Measurements from ENCODE around the gene HSFX3. TPM values are rescaled to one million over a fixed set of nuclear protein-coding genes. Genes with fewer than 3 reads are reported as not detected.
"Not testable (repeated sequence)": the region's sequence is repeated elsewhere in the genome, so short reads cannot be mapped to it uniquely, and the experiment has no call there.

HSFX3 gene, protein sequence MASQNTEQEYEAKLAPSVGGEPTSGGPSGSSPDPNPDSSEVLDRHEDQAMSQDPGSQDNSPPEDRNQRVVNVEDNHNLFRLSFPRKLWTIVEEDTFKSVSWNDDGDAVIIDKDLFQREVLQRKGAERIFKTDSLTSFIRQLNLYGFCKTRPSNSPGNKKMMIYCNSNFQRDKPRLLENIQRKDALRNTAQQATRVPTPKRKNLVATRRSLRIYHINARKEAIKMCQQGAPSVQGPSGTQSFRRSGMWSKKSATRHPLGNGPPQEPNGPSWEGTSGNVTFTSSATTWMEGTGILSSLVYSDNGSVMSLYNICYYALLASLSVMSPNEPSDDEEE
- total RNA-seq: not detected

DNA sequence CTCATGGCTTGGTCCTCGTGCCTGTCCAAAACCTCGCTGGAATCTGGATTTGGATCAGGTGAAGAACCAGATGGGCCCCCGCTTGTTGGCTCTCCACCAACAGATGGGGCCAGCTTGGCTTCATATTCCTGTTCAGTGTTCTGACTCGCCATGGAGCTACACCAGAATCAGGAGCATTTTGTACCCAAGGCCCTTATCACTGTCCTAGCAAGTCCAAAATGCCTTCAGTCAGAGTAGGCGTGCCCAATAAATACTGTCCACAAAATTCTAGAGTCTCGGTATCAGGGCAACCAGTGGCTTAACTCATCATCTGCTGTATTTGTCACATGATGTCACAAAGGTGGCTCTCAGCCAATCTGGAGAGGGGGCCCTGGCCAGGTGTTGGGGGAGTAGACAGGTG lies at the start of gene HSFX3:
TSS of gene HSFX3 (minus strand) at position 224 of the 400 bp plus-strand sequence. CDS start at position 152, 72 bp downstream.
- H3K4me1 ChIP-seq; H3K4me3 ChIP-seq; DNase-seq; intact Hi-C loops (cut with DNase I); H3K9me3 ChIP-seq; H3K27me3 ChIP-seq; H3K36me3 ChIP-seq; H3K27ac ChIP-seq: not testable (repeated sequence)
- no CpG with 5 or more reads among the region's 6 CpGs for WGBS, 2 donors

DNA sequence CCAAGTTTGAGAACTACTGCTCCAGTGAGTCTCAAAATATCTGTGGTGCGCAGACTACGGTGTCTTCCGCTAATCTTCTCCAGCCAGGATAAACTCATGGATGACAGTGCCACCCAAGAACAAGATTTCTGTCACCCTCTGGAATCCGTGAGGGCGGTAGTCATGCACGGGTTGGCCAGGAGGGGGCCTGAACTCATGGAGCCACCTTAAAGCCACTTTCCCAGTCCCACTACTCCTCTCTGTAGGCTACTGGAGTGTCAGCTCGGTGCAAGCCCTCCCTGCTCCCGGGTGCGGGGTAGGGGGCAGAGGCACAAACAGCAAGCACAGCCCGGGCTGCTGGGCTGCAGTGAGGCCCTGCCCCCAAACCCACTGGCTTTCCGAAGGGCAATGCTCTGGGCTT lies 48.9 kb upstream of the HSFX3 start:
- WGBS, 2 donors: no CpG with 5 or more reads among the region's 11 CpGs
- H3K4me1 ChIP-seq; H3K27ac ChIP-seq; H3K9me3 ChIP-seq; H3K27me3 ChIP-seq; H3K36me3 ChIP-seq; DNase-seq; H3K4me3 ChIP-seq; intact Hi-C loops (cut with DNase I): not testable (repeated sequence)

DNA sequence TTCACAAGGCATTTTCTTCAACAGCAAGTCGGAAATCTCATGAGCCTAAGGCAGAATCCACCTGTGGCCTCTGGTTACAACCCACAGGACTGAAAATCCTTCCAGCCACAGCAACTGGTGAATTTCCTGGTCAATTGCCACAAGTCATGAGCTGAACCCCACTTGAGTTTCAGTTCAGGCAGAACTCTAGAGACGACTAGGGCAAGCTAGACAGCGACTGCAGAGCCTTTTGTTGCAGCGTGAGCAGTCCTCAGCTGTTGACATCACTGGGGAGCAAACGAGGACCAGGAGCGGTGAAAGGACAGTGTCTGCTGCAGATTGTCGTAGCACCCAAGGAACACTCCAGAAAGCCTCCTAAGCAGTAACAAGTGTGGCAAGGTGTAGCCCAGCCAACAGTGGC lies 46.2 kb upstream of the HSFX3 start:
- H3K4me1 ChIP-seq; H3K9me3 ChIP-seq; DNase-seq; H3K4me3 ChIP-seq; H3K36me3 ChIP-seq; intact Hi-C loops (cut with DNase I); H3K27ac ChIP-seq; H3K27me3 ChIP-seq: not testable (repeated sequence)
- no CpG with 5 or more reads among the region's 7 CpGs for WGBS, 2 donors

DNA sequence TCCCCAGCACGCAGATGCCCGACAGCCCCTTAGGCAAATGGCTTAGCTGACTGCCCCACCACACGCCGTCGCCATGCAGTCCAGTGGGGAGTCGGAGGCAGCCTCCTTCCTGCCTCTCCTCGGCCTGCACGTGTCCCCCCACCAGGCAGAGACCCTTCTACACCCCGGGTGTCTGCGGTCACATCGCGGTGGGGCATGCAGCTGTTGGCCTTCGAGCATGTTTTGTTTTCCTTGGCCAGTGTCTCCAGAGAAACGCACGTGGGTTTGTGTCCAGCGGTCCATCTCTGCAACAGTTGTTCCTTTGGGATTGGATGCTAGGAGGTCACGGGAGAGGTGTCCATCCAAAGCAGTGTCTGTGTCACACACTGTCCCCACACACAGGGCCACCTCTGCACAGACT lies 45.5 kb upstream of the HSFX3 start, which contains the start of gene HSFX2:
TSS of gene HSFX2 (minus strand) at position 101 of the 400 bp plus-strand sequence. CDS start 614 bp downstream, outside the sequence.
- H3K4me1 ChIP-seq; DNase-seq; intact Hi-C loops (cut with DNase I); H3K36me3 ChIP-seq; H3K9me3 ChIP-seq; H3K4me3 ChIP-seq; H3K27ac ChIP-seq; H3K27me3 ChIP-seq: not testable (repeated sequence)
- WGBS, 2 donors: no CpG with 5 or more reads among the region's 17 CpGs

DNA sequence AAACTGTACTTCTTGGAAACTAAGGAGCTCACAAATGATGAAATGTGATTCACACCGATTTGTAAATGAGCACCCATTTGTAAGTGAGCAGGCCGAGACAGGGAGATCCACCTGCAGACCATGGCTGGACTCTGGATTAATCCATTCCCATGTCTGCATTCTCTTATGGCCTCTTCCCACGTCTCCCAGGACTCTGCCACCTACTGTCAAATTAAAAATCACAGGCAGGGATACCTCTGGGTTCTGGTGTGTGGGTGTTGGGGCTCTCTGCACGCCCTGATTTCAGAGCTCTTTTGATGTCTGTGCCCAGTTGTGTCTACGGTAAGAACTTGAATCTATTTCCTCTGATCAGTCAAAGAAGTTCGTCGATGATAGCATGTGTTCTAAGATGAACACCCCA lies 41.3 kb upstream of the HSFX3 start:
- H3K36me3 ChIP-seq; H3K27me3 ChIP-seq; H3K4me3 ChIP-seq; intact Hi-C loops (cut with DNase I); DNase-seq; H3K27ac ChIP-seq; H3K9me3 ChIP-seq; H3K4me1 ChIP-seq: not testable (repeated sequence)
- no CpG with 5 or more reads among the region's 7 CpGs for WGBS, 2 donors

DNA sequence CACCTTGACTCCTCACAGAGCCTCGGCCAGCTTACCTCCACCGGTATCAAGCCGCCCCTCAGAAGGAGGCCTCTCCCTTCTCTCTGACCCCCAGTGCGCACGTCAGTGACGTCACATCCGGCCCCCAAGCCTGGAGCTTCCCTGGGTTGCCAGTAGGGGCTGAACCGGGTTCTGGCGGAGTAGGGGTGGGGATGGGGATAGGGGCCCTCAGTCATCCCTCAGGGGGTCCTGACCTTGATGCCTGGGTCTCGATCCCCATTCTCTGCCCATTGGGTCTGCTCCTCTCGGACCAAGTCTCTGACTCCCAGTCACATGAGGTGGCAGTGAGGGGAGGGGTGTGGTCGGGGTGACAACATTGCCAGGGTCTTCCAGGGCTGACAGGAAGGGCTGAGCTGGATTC lies 37.6 kb upstream of the HSFX3 start, which contains the start of gene MAGEA9B:
TSS of gene MAGEA9B (minus strand) at position 101 of the 400 bp plus-strand sequence. CDS start 4,280 bp downstream, outside the sequence.
- H3K27me3 ChIP-seq; H3K4me3 ChIP-seq; H3K27ac ChIP-seq; DNase-seq; H3K4me1 ChIP-seq; H3K9me3 ChIP-seq; H3K36me3 ChIP-seq; intact Hi-C loops (cut with DNase I): not testable (repeated sequence)
- no CpG with 5 or more reads among the region's 12 CpGs for WGBS, 2 donors

DNA sequence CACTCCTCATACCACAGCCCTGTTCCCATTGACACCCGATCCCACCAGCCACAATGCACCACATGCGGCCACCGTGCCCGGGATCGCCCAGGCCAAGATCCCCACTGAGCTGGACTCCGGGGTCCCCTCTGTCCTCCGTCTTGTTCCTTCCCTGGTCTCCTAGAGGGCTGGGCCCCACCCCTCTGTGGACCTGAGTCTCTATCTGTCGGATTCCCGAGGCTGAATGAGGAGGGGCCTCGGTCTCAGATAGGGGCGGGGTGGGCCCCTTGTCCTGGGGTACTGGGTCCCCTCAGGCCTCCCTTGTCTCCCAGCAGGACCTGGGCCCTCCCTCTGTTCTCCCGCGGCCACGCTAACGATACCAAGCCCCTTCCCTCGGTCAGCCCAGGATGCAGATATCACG lies 35.9 kb upstream of the HSFX3 start:
- H3K27me3 ChIP-seq; H3K36me3 ChIP-seq; intact Hi-C loops (cut with DNase I); H3K4me3 ChIP-seq; H3K9me3 ChIP-seq; H3K27ac ChIP-seq; DNase-seq; H3K4me1 ChIP-seq: not testable (repeated sequence)
- WGBS, 2 donors: no CpG with 5 or more reads among the region's 17 CpGs

DNA sequence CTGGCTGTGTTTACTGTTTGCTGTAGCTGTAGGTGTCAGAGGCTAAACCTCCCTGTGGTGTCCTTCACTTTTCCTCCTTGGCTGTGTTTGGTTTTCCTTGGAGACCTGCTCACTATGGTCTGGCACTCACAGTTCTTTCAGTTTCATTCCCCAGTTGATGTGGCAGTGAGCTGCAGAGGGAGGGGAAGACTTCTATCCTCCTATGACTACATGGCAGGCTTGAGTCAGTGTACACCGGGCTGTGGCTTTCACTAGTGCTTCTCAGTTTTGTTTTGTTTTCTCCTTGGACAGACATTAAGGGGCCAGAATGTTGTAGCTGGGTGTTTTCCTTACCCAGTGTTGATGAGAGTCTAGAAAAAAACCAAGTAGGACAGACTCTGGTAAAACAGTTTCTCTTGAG lies 23.7 kb upstream of the HSFX3 start:
- H3K27me3 ChIP-seq; H3K36me3 ChIP-seq; H3K9me3 ChIP-seq; intact Hi-C loops (cut with DNase I); H3K27ac ChIP-seq; H3K4me1 ChIP-seq; DNase-seq; H3K4me3 ChIP-seq: not testable (repeated sequence)
- WGBS, 2 donors: no CpG with 5 or more reads among the region's 1 CpG

DNA sequence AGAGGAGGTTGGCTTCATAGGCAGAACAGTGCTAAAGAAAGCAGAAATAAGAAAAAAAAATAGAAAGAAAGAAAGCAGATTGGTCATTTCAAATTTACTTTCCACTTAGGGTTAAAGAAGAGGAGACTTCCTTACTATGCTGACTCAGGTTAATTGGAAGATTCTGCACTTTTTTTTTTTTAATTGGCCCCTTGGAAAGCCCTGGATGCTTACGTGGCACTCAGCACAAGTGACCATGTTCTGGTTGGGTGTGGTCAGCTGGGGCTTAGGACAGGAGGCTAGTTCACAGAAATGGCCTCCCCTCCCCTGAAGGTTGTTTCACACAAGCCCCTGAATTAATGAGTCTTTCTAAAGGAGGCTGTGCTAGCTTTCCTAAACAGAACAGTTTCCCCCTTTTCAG lies 23.0 kb upstream of the HSFX3 start:
- Histone ChIP-seq H3K27me3 (no peaks in the 10 kb centered on the region), H3K4me3 (no peak overlapping the region), H3K27ac (no peak overlapping the region), H3K4me1 (no peaks in the 10 kb centered on the region), H3K36me3 (no peaks in the 10 kb centered on the region), H3K9me3 (no peaks in the 10 kb centered on the region)
- TF ChIP-seq, protein P1, sequence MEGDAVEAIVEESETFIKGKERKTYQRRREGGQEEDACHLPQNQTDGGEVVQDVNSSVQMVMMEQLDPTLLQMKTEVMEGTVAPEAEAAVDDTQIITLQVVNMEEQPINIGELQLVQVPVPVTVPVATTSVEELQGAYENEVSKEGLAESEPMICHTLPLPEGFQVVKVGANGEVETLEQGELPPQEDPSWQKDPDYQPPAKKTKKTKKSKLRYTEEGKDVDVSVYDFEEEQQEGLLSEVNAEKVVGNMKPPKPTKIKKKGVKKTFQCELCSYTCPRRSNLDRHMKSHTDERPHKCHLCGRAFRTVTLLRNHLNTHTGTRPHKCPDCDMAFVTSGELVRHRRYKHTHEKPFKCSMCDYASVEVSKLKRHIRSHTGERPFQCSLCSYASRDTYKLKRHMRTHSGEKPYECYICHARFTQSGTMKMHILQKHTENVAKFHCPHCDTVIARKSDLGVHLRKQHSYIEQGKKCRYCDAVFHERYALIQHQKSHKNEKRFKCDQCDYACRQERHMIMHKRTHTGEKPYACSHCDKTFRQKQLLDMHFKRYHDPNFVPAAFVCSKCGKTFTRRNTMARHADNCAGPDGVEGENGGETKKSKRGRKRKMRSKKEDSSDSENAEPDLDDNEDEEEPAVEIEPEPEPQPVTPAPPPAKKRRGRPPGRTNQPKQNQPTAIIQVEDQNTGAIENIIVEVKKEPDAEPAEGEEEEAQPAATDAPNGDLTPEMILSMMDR (IDR thresholded peaks at IDR 0.05): no peak
- no peak for TF ChIP-seq POLR2A (IDR thresholded peaks at IDR 0.05)
- no peak for DNase-seq
- intact Hi-C loops (cut with DNase I): no loop called here
- WGBS, 2 donors: 40 to 43% methylated on average over 1 of the region's 1 CpG

Data from esophagus squamous epithelium (tissue), 5 donors.